Measurements from ENCODE around the gene ABLIM1.

The ABLIM1 gene

GRCh38 chr10:114679552-114679951, 21.5 kb upstream of the ABLIM1 start:
- DNase-seq (ENCODE audit: low spot score), result no peak

- DNase-seq (ENCODE audit: low spot score), result no peak
Observed at GRCh38 chr10:114678820-114679219, 20.7 kb upstream of the ABLIM1 start.

GRCh38 chr10:114678336-114678735, 20.3 kb upstream of the ABLIM1 start:
- DNase-seq (ENCODE audit: low spot score), result no peak

DNA sequence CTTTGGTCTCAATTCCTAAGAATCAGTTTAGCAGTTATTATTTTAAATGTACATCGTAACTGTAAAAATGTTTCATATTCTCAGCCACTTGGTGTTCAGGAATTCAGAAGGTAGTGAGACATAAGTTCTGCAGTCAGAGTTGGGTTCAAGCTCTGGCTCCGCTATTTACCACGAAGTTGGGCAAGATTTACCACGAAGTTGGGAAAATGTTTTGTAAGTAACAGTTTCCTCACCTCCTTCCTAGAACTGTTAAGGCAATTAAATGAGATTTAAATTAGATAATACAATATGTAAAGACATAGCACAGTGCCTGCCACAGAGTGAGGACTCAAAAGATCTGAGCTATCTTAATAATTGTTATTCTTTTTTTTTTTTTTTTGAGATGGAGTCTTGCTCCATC, 16.3 kb upstream of the ABLIM1 start:
- DNase-seq (ENCODE audit: low spot score), result no peak

GRCh38 chr10:114669648-114670047, 11.6 kb upstream of the ABLIM1 start:
- DNase-seq (ENCODE audit: low spot score), result no peak

GRCh38 chr10:114668375-114669080, 10.5 kb upstream of the ABLIM1 start:
- no peak for DNase-seq (ENCODE audit: low spot score)

DNA sequence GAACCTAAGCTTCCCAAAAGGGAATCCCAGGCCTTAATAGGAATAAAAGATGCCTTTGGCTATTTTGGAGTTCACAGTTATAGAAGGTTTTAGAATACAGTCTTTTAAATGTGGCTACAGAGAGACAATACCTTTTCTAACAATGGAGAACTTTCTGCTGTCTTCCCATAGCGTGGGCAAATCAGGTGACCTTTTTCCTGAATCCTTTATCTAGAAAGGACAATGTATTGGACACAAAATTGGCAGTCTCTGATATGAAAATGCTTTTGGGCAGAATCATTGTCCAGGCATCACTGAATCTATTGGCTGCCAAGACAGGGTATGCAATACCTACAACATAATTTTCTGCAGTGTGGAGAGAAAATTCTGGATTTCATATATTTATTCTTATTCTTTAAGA, 7.8 kb upstream of the ABLIM1 start:
- no peak for DNase-seq (ENCODE audit: low spot score)

GRCh38 chr10:114665406-114665805, 7.3 kb upstream of the ABLIM1 start:
- DNase-seq (ENCODE audit: low spot score), result no peak

GRCh38 chr10:114664127-114664526, 6.1 kb upstream of the ABLIM1 start:
- no peak for DNase-seq (ENCODE audit: low spot score)

- no peak for DNase-seq (ENCODE audit: low spot score)
Observed at GRCh38 chr10:114663626-114664025, 5.6 kb upstream of the ABLIM1 start.

- DNase-seq (ENCODE audit: low spot score), result no peak
Observed at GRCh38 chr10:114662646-114663217, 4.7 kb upstream of the ABLIM1 start.

DNA sequence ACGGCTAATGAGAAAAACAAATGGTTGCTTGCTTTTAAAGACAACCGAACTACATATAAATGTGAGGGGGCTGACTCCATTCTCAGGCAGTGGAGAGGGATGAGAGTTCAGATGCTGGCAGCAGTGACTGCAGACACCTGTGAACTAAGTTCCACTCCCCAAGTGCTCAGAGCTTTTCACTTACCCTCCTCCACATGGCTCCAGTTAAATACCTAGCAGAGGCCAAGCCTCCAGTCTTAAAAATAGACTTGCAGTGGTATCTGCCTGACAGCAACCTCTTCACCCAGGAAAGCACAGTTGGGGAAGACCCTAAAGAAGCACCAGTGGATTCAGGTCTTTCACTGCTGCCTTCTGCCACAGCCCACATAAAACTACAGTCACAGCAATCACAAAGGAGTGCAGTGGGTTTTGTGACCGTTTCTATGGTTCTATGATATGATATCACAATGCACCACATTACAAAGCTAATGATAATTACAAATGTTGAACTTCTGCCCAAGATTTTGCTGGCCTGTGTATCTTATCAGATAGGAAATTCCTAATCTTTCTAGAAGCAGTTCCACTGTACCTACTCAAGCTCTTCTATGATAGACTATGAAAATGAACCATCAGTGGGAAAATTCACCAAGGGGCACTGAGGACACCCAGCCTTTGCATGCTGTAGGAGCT, 3.3 kb upstream of the ABLIM1 start:
- DNase-seq (ENCODE audit: low spot score), result no peak

- no peak for DNase-seq (ENCODE audit: low spot score)
Observed at GRCh38 chr10:114655671-114656070, 2.4 kb downstream of the ABLIM1 start.

- no peak for DNase-seq (ENCODE audit: low spot score)
Observed at GRCh38 chr10:114654822-114655575, 3.1 kb downstream of the ABLIM1 start.

DNA sequence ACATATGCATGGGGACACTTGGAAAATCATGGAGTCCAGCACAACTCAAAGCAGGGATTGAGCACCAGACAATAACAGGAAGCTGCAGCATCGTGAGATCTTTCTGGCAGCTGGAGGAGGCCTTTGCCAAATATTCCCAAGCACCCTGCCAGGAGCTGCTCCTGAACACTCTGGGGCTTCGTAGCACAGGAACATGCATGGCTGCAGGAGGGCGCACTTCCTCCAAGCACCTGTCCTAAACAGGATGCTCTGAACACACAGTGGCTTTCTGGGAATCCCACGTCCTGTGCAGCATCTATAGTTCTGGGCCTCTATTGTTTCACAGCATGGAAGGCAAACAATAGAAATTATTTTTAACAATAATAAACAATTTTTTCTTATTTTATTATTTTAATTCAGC, 4.1 kb downstream of the ABLIM1 start:
- no peak for DNase-seq (ENCODE audit: low spot score)

DNA sequence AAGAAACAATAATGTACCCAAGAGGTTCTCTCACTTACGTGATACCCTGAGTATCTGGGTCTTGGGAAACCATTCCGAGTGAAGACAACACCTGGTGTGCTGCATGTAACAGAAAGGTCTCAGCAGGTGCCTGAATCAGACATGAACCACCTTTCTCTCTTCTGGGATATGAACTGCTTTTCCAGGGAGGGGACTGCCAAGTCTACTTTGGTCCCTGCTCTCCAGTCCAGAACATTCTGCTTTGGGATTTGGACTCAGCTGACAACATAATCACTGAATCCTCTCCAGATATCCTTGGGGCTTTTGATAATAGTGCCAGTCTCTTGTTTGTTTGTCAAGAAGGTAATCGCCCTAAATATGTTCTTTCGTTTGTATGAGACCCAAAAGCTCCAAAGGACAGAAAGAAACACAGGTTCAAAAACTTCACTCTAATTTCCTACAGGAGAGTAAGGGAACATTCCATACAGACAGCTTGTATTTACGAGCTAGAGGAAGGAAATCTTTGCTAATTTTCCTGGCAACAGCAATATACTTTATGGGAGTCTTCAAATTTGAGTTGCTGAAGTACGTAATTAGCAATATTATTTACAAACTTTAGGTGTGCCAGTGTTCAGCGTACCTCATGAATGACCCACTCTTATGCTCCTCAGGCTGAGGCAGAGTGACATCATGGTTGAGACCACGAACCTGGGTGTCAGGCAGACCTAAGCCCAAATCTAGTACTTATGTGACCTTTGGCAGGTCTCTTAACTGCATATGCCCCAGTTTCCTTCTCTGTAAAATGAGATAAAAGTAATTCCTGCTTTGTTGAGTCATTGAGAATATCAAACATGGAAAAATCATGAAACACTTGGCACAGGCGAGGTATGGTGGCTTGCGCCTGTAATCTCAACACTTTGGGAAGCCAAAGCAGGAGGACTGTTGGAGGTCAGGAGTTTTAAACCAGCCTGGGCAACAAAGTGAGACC, 5.4 kb downstream of the ABLIM1 start:
- DNase-seq (ENCODE audit: low spot score), result no peak

DNA sequence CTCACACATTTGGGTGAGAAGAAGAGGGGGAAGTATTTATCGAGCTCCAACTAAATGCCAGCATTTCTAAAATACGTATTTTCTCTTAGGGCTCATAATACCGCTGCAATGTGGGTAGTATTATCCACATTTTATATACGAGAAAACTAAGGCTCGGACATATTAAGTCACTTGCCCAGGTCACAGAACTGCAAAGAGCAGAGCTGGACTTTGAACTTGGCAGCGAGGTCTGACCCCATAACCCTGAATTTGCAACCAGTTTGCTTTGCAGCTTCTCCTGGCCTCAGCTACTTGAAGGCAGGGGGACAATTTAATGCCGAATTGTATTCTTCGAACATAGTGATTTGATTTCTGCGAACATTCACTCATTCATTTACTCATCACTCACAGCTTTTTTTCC, 7.2 kb downstream of the ABLIM1 start:
- no peak for DNase-seq (ENCODE audit: low spot score)

- no peak for DNase-seq (ENCODE audit: low spot score)
Observed at GRCh38 chr10:114650266-114650665, 7.8 kb downstream of the ABLIM1 start.

GRCh38 chr10:114649217-114649903, 8.7 kb downstream of the ABLIM1 start:
- DNase-seq (ENCODE audit: low spot score), result no peak

DNA sequence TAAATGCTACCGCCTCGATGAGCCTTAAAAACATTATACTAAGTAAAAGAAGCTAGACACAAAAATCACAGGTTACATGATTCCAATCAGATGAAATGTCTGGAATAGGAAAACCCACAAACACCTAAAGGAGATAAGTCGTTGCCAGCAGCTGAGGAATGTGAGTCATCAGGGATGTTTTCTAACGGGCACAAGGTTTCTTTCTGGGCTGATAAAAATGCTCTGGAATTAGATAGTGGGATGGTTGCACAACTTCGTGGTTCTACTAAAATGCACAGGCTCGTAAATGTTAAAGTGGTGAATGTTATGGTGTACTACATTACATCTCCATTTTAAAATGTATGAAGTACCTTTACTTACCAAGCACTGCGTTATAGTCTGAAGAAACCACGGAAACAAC, 9.7 kb downstream of the ABLIM1 start:
- DNase-seq (ENCODE audit: low spot score), result no peak

DNA sequence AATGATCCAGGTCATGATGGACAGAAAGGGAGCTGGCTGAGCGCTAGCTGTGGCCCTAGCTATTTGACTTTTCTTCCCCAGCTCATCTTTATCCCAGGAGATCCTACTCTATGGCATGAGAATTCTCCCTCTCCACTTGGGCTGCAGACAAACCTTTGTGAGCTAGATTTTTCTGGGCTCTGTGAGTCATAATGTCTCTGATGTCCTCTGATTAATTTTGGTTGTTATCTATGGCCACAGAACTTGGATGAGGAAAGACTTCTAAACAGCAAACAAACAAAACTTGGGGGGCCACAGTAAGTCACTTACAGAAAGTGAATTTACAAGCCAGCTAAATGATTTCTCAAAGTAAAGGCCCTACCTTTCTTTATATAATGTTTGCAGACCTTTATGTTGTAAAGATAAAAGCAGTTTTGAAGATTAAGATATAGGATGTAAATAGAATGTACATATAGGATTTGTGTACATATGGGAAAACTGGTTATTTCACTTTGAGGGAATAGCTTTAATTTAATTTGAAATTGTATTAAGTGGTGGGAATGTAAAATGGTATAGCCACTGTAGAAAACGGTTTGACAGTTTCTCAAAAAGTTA, 10.4 kb downstream of the ABLIM1 start:
- no peak for DNase-seq (ENCODE audit: low spot score)
